ENCODE data around the gene FOXR1.

DNA sequence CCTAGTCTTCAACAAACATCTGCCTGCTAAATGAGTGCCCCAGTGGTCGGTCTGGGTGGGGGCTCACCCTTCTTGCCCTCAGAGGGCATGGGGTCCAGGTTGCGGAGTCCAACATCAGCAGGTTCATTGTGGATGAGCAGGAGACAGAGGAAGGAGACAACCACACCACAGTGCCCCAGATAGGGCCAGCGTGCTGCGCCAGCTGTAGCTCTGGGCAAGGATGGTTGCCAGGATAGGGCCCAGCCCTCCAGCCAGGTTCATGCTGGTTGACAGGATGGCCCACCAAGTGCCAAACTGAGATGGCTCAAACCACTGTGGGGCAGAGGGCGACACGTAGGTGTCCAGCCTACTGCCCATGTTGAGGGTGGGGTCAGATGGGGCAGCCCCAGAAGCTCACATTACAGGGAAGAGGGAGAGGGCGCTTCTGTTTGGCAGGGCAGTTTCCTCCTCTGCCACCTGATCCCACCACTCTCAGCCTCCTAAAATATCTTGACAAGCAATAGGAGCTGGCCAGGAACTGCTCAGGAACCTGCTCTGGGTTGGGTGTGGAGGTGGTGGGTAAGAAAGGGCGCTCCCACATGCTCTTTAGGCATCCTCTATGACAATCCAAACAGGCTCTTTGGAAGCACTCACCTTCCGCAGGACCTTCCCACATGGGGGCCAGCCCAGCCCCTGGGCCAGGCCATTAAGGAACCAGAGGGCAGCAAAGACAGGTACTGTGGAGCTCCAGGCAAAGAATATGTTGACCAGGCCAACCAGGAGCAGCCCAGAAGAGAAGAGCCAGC, 56.2 kb downstream of the FOXR1 start:
- no peak for TF ChIP-seq POLR2AphosphoS5 (IDR thresholded peaks at IDR 0.05)
- TF ChIP-seq, protein P1, sequence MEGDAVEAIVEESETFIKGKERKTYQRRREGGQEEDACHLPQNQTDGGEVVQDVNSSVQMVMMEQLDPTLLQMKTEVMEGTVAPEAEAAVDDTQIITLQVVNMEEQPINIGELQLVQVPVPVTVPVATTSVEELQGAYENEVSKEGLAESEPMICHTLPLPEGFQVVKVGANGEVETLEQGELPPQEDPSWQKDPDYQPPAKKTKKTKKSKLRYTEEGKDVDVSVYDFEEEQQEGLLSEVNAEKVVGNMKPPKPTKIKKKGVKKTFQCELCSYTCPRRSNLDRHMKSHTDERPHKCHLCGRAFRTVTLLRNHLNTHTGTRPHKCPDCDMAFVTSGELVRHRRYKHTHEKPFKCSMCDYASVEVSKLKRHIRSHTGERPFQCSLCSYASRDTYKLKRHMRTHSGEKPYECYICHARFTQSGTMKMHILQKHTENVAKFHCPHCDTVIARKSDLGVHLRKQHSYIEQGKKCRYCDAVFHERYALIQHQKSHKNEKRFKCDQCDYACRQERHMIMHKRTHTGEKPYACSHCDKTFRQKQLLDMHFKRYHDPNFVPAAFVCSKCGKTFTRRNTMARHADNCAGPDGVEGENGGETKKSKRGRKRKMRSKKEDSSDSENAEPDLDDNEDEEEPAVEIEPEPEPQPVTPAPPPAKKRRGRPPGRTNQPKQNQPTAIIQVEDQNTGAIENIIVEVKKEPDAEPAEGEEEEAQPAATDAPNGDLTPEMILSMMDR (IDR thresholded peaks at IDR 0.05), result no peak

Measured in stomach (tissue), 4 donors.